Testis (tissue), 3 donors: ENCODE measurements around the gene CCT5. TPM values are rescaled to one million over a fixed set of nuclear protein-coding genes. Genes with fewer than 3 reads are reported as not detected.
"Not testable (repeated sequence)": the region's sequence is repeated elsewhere in the genome, so short reads cannot be mapped to it uniquely, and the experiment has no call there.

Experiments used
- DNase-seq: peaks from one replicate; pipeline ENCODE4 v3.0.0-alpha.2; 2019
- H3K27ac ChIP-seq, 2 donors: fragments of 200-600 bp; sonication (generic); one replicate each; pipeline ENCODE4 v1.5.1; 2019
- H3K27me3 ChIP-seq: fragments of 200-600 bp; sonication (generic); one replicate; pipeline ENCODE4 v1.5.1; 2019
- H3K36me3 ChIP-seq: fragments of 200-600 bp; sonication (generic); one replicate; pipeline ENCODE4 v1.5.1; 2017; ENCODE audit warnings: low read depth; ENCODE audit errors: missing control alignments
- H3K4me1 ChIP-seq: fragments of 200-600 bp; sonication (generic); one replicate; pipeline ENCODE4 v1.5.1; 2019
- H3K4me3 ChIP-seq, 2 donors: fragments of 200-600 bp; sonication (generic); one replicate each; pipeline ENCODE4 v1.5.1; 2017 to 2019
- H3K9me3 ChIP-seq: fragments of 200-600 bp; sonication (generic); one replicate; pipeline ENCODE4 v1.5.1; 2017
- CTCF ChIP-seq, 3 experiments: fragments of 450-650 bp in 2 of 3; fragments of 200-600 bp in 1 of 3; sonication (generic) in 1 of 3; IDR thresholded peaks; one replicate each; pipeline ENCODE4 v1.5.1; 2016 to 2019; ENCODE audit warnings: antibody characterized with exemption in 3 of 3, mild to moderate bottlenecking in 2 of 3, moderate library complexity in 1 of 3
- POLR2A ChIP-seq: fragments of 450-650 bp; IDR thresholded peaks from one replicate; pipeline ENCODE4 v1.6.1; 2017; ENCODE audit warnings: antibody characterized with exemption, mild to moderate bottlenecking, moderate library complexity
- WGBS, 2 donors: methylation state at CpG; one replicate each; pipeline ENCODE4 v1.1.5; 2018; 5-methylcytosine and 5-hydroxymethylcytosine counted together
- intact Hi-C: fragments of 100-400 bp; cut with DNase I; formaldehyde crosslinking; loops from one replicate; pipeline ENCODE4 v1.15.1; 2023; ENCODE audit warnings: low total_unique reads
- polyA plus RNA-seq: library from polyadenylated mRNA; stranded (reverse); fragments of 350-450 nt; fragmentation: Illumina TruSeq; extraction: RNeasy Lipid Tissue Mini Kit (QIAGEN cat#74804); gene quantifications from one replicate; pipeline ENCODE4 v1.2.3, GENCODE V29; 2014; ENCODE audit warnings: low read depth, low replicate concordance; ENCODE audit not compliant: insufficient read depth
- small RNA-seq, 2 donors: library from RNA; depleted of rRNA; stranded (forward); fragments of <200 nt; gene quantifications; one replicate each; pipeline ENCODE3, GENCODE V24; 2016
- total RNA-seq, 2 donors: library from RNA; depleted of rRNA; stranded (reverse); fragments of >200 nt; gene quantifications; one replicate each; pipeline ENCODE4 v1.2.3, GENCODE V29; 2016

The CCT5 gene
- total and polyA plus RNA-seq, 3 donors from 2014 or later, result 155 to 299 (median 189) TPM

- Histone ChIP-seq H3K4me3 (no peak overlapping the region), H3K4me1 (no peaks in the 10 kb centered on the region), H3K27ac (peak overlapping the region in 1 of 2 donors; percentile 50), H3K9me3 (no peaks in the 10 kb centered on the region), H3K27me3 (no peaks in the 10 kb centered on the region), H3K36me3 (no peaks in the 10 kb centered on the region)
- intact Hi-C loops, result no loop called here
- peak; percentile 52 for DNase-seq
- no peak for TF ChIP-seq CTCF (IDR thresholded peaks at IDR 0.05)
- 39 to 54% methylated on average over 8 of the region's 8 CpGs for WGBS, 2 donors
Observed at GRCh38 chr5:10310066-10310779, 60.1 kb downstream of the CCT5 start.

GRCh38 chr5:10310835-10311570 lies 60.9 kb downstream of the CCT5 start:
- peak overlapping the region in 1 of 2 donors; percentile 50 for H3K27ac ChIP-seq
- intact Hi-C loops, H3K9me3 ChIP-seq, H3K4me3 ChIP-seq, H3K27me3 ChIP-seq, H3K36me3 ChIP-seq, H3K4me1 ChIP-seq, DNase-seq: not testable (repeated sequence)
- WGBS, 2 donors, result 71 to 88% methylated on average over 7 to 8 of the region's 8 CpGs

GRCh38 chr5:10311595-10312425 lies 61.7 kb downstream of the CCT5 start:
- no peak for TF ChIP-seq POLR2A
- TF ChIP-seq CTCF (IDR thresholded peaks at IDR 0.05), result no peak
- peak; percentile 41 for DNase-seq
- H3K36me3 ChIP-seq, result no peaks in the 10 kb centered on the region
- 59 to 73% methylated on average over 10 of the region's 10 CpGs for WGBS, 2 donors
- H3K4me1 ChIP-seq, result no peaks in the 10 kb centered on the region
- H3K27ac ChIP-seq, result no peak overlapping the region
- intact Hi-C loops, result no loop called here
- no peak overlapping the region for H3K4me3 ChIP-seq
- H3K27me3 ChIP-seq, result no peaks in the 10 kb centered on the region
- H3K9me3 ChIP-seq, result no peaks in the 10 kb centered on the region

GRCh38 chr5:10315201-10315600 lies 65.1 kb downstream of the CCT5 start:
- Histone ChIP-seq H3K27me3 (no peaks in the 10 kb centered on the region), H3K4me1 (no peaks in the 10 kb centered on the region), H3K27ac (no peak overlapping the region), H3K36me3 (no peaks in the 10 kb centered on the region), H3K9me3 (no peaks in the 10 kb centered on the region), H3K4me3 (no peak overlapping the region)
- intact Hi-C loops, result no loop called here
- no peak for DNase-seq
- no peak for TF ChIP-seq POLR2A
- no peak for TF ChIP-seq CTCF (IDR thresholded peaks at IDR 0.05)
- 66 to 67% methylated on average over 5 of the region's 5 CpGs for WGBS, 2 donors

Small RNA genes within 50 kb of the gene (small RNA-seq; reads per million reads assigned to genes)
- 0 reads per million in 2 donors for gene RF00019

Other genes with a start within 250 kb of the CCT5 start
- 10 to 100 TPM; 15.7 to 20.1 TPM for gene ATPSCKMT, start 392 bp upstream of the CCT5 start, total RNA-seq
- gene ATPSCKMT, start 392 bp upstream of the CCT5 start, polyA plus RNA-seq, result 10.5 TPM
- 1 to 10 TPM; 4.3 to 7.2 TPM for gene CMBL, start 57.6 kb downstream of the CCT5 start, total RNA-seq
- gene CMBL, start 57.6 kb downstream of the CCT5 start, polyA plus RNA-seq, result 16.1 TPM
- 100 to 1,000 TPM; 120 to 136 TPM for gene MARCHF6, start 103.4 kb downstream of the CCT5 start, total RNA-seq
- 153 TPM for gene MARCHF6, start 103.4 kb downstream of the CCT5 start, polyA plus RNA-seq
- 100 to 1,000 TPM; 199 to 333 TPM for gene ROPN1L, start 191.6 kb downstream of the CCT5 start, total RNA-seq
- 538 TPM for gene ROPN1L, start 191.6 kb downstream of the CCT5 start, polyA plus RNA-seq